ENCODE measurements around the gene AIP. TPM values are rescaled to one million over a fixed set of nuclear protein-coding genes. Genes with fewer than 3 reads are reported as not detected.

The AIP gene
- total RNA-seq, 4 donors from 2014 or later = 39.9 to 75.9 (median 58.4) TPM

DNA sequence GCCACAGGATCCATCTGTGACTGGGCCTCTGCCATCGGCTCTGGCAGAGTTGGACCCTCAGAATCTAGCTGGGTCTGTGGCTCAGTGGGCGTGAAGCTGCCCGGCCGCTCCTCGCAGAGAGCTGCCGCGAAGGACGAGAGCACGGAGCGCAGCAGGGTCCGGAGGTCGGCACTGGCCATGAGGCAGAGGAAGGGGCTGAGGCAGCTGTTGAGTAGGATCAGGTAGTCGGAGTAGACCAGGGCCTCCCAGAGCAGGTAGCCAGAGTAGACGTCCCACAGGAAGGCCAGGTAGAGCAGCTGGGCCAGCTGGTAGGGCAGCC, 31.2 kb upstream of the AIP start:
- no peak overlapping the region for H3K4me3 ChIP-seq
- peak overlapping the region in 2 of 4 donors; percentile 4 to 10 for H3K27ac ChIP-seq

GRCh38 chr11:67452141-67452952, 30.5 kb upstream of the AIP start, which contains the start of gene GPR152:
Gene GPR152, minus strand, starts transcription at chr11:67452729. Its CDS starts 5 bp downstream, at chr11:67452724.
- Histone ChIP-seq H3K27me3 (no peaks in the 10 kb centered on the region), H3K27ac (peak within 1 kb of the TSS in 2 of 4 donors; percentile 4 to 10), H3K36me3 (no peaks in the 10 kb centered on the region), H3K4me3 (no peak within 1 kb of the TSS), H3K9me3 (no peaks in the 10 kb centered on the region), H3K4me1 (peaks cover 0 to 11% (median 9%) of the 10 kb centered on the region in 4 donors)
- TF ChIP-seq POLR2A (IDR thresholded peaks at IDR 0.05) = no peak
- TF ChIP-seq CTCF (IDR thresholded peaks at IDR 0.05) = no peak
- peak in 1 of 3 donors; percentile 50 for DNase-seq

More for the DNA sequence above, 31.2 kb upstream of the AIP start:
- TF ChIP-seq CTCF (IDR thresholded peaks at IDR 0.05) = no peak
- TF ChIP-seq POLR2A (IDR thresholded peaks at IDR 0.05) = no peak
- Histone ChIP-seq H3K4me1 (peaks cover 0 to 18% (median 9%) of the 10 kb centered on the region in 4 donors), H3K9me3 (no peaks in the 10 kb centered on the region), H3K27me3 (no peaks in the 10 kb centered on the region), H3K36me3 (no peaks in the 10 kb centered on the region)
- DNase-seq = no peak

DNA sequence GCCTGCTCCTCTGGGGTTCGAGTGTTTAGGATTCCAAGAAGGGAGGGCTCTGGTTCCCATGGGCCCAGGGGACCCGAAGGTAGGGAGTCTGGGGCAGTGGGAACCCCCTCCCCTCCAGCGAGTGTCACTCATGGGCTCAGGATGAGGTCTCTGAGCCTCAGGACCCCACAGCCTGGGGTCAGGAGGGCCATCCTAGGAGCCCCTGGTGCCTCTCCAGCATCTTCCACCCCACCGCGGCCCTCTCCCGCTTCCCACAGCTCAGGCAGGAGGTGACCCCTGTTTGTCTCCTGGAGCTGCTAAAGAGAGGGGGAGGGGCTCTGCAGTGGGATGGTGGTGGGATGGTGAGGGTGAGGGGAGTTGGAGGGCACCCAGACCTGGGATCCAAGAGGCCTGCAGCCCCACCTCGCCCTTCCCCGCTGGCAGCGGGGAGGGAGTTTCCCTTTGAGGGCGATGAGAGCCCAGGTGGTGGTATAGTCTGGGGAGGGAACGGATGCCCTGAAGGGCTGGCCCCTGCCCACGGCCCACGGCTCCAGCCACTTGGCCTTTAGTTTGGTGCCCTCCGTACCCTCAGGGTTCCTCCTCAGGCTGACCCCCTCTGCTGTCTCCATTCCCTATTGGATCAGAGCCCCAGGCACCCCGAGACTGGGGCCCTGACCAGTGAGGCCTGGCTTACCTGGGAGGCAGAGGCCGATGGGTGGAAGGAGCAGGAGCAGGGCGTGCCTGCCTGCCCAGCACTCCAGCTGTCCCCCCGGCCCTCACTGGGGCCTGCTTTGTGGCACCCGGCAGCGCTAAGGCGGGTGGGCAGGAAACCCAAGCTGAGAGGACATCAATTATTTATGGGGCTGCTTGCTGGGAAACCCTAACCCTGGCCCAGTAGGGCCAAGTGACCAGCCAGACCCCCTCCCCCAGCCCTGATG, 28.8 kb upstream of the AIP start:
- TF ChIP-seq POLR2A (IDR thresholded peaks at IDR 0.05) (no peak), CTCF (IDR thresholded peaks at IDR 0.05) (no peak)
- no peak for DNase-seq
- Histone ChIP-seq H3K27me3 (no peaks in the 10 kb centered on the region), H3K9me3 (no peaks in the 10 kb centered on the region), H3K27ac (no peak overlapping the region), H3K36me3 (no peaks in the 10 kb centered on the region), H3K4me1 (peaks cover 0 to 10% (median 4%) of the 10 kb centered on the region in 4 donors), H3K4me3 (no peak overlapping the region)

DNA sequence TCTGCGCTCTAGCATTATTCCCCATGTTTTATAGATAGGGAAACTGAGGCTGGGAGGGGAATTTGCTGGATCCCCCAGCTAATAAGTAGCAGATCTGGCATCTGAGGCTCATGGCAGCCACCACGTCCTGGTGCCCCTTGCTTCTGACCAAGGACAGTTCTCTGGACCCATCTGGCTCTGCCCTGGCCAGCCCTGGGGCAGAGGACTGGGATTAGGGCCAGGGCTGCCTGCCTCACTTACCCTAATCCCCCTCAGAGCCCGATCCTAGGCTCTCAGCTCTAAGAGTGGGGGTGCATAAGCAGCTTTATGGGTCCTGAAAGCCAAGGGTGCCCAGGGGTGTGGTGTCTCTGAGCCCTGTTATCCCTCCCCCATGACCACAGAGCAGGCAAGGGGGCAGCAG, 27.8 kb upstream of the AIP start, which contains the start of gene CABP4:
Gene CABP4 (plus strand): TSS at position 301 of the 400 bp plus-strand sequence. CDS start 70 bp downstream, at position 371.
- no peak for TF ChIP-seq POLR2A (IDR thresholded peaks at IDR 0.05)
- no peak for TF ChIP-seq CTCF (IDR thresholded peaks at IDR 0.05)
- Histone ChIP-seq H3K9me3 (no peaks in the 10 kb centered on the region), H3K4me3 (no peak within 1 kb of the TSS), H3K27ac (no peak within 1 kb of the TSS), H3K4me1 (peaks cover 0 to 6% (median 3%) of the 10 kb centered on the region in 4 donors), H3K36me3 (no peaks in the 10 kb centered on the region), H3K27me3 (no peaks in the 10 kb centered on the region)
- no peak for DNase-seq

- Histone ChIP-seq H3K36me3 (no peaks in the 10 kb centered on the region), H3K27ac (no peak overlapping the region), H3K27me3 (no peaks in the 10 kb centered on the region), H3K4me3 (no peak overlapping the region), H3K9me3 (no peaks in the 10 kb centered on the region), H3K4me1 (peaks cover 0 to 12% (median 0%) of the 10 kb centered on the region in 4 donors)
- TF ChIP-seq POLR2A (IDR thresholded peaks at IDR 0.05) (no peak), CTCF (IDR thresholded peaks at IDR 0.05) (no peak)
- DNase-seq = no peak
Observed at GRCh38 chr11:67456068-67456705, 26.6 kb upstream of the AIP start.
